Measurements from ENCODE around the gene A3GALT2. TPM values are rescaled to one million over a fixed set of nuclear protein-coding genes. Genes with fewer than 3 reads are reported as not detected.

Gene A3GALT2
- total and polyA plus RNA-seq, 9 of the 15 experiments (the other 6 are each of a cell fraction or from before 2014, with no cell fraction given): not detected

- peaks cover 14% of the 10 kb centered on the region for H4K20me1 ChIP-seq (replicated peaks; ENCODE audit: control insufficient read depth, insufficient read depth, low read length)
- H3K36me3 ChIP-seq (ENCODE audit: control insufficient read depth, insufficient read depth, low read length): peaks cover 74% of the 10 kb centered on the region
- DNase-seq (ENCODE audit: extremely low read depth in 1 of 4, low spot score in 3 of 4) (no peak), FAIRE-seq (no peak), ATAC-seq (no peak)
- H3K4me1 ChIP-seq (replicated peaks in 1 of 2; ENCODE audit: control insufficient read depth in 2 of 2, insufficient read depth in 2 of 2, low read length in 2 of 2): no peaks in the 10 kb centered on the region; a peak in 1 of 5 replicates
- H2AFZ ChIP-seq (ENCODE audit: low read depth, low read length): no peak overlapping the region
- 86% methylated on average over 5 of the region's 5 CpGs for WGBS (ENCODE audit: insufficient coverage, low coverage, missing lambda C conversion rate)
- H3K4me3 ChIP-seq: no peak overlapping the region
- H3K79me2 ChIP-seq (ENCODE audit: control insufficient read depth, insufficient read depth, low read length): peaks cover 3% of the 10 kb centered on the region; the same call in 1 of the 3 replicates
- no peak overlapping the region for H3K9ac ChIP-seq (ENCODE audit: insufficient read depth in 1 of 2, low read depth in 2 of 2, low read length in 2 of 2)
- no peaks in the 10 kb centered on the region for H3K9me1 ChIP-seq (ENCODE audit: control insufficient read depth, insufficient read depth, low read length)
- no peak overlapping the region for H3K4me2 ChIP-seq (ENCODE audit: insufficient read depth, low read length)
- BruUV-seq (replicated peaks): no TSS peak
- CTCF ChIA-PET (ENCODE audit: low intra/inter-chr PET ratio): no interaction called here
- intact Hi-C loops (cut with micrococcal nuclease) (no loop called here), in situ Hi-C loops (cut with MboI) (no loop called here)
- no peak for TF ChIP-seq ZNF79 (CRISPR knock-in tag; IDR thresholded peaks at IDR 0.05; ENCODE audit: low read depth)
- no peak for TF ChIP-seq GATAD2B (IDR thresholded peaks at IDR 0.05; ENCODE audit: borderline replicate concordance)
- no peak for TF ChIP-seq CREB1 (IDR thresholded peaks at IDR 0.05)
- TF ChIP-seq CREB1 (CRISPR knock-in tag; IDR thresholded peaks at IDR 0.05): no peak
- no peak for TF ChIP-seq HOMEZ (CRISPR knock-in tag; IDR thresholded peaks at IDR 0.05)
- no peak for TF ChIP-seq POLR2G (IDR thresholded peaks at IDR 0.05; ENCODE audit: low read depth, low read length)
- no peak for TF ChIP-seq PURB (CRISPR knock-in tag; IDR thresholded peaks at IDR 0.05; ENCODE audit: low read depth)
- TF ChIP-seq ZNF518B (CRISPR knock-in tag; IDR thresholded peaks at IDR 0.05): no peak
- TF ChIP-seq ZNF644 (tag; IDR thresholded peaks at IDR 0.05; ENCODE audit: low read depth): no peak
- H3K27ac ChIP-seq (ENCODE audit: extremely low read depth, low read depth, low read length): no peak overlapping the region
- H3K9me3 ChIP-seq (replicated peaks; ENCODE audit: control insufficient read depth, insufficient read depth, low read depth, low read length): no peaks in the 10 kb centered on the region
- H3K27me3 ChIP-seq (ENCODE audit: control insufficient read depth in 2 of 2, insufficient read depth in 2 of 2, low read length in 2 of 2): no peaks in the 10 kb centered on the region
- POLR2A ChIA-PET: interaction anchor here (0.8 kb wide), 1 partner anchor 221 kb away, joined by 5 read pairs; no protein-coding TSS in a partner anchor
These were observed 12.0 kb upstream of the A3GALT2 start for GRCh38 chr1:33332881-33333280.
